ENCODE measurements around the gene TBC1D10A. TPM values are rescaled to one million over a fixed set of nuclear protein-coding genes. Genes with fewer than 3 reads are reported as not detected.

Gene TBC1D10A
- total and polyA plus RNA-seq, 2 experiments from 2014 or later = 15.7 to 39.9 TPM

GRCh38 chr22:30347255-30347892, 20.6 kb upstream of the TBC1D10A start:
- Histone ChIP-seq H3K27me3 (no peaks in the 10 kb centered on the region), H3K9me2 (replicated peaks; ENCODE audit: insufficient read depth) (no peaks in the 10 kb centered on the region), H4K20me1 (ENCODE audit: insufficient read depth, poor library complexity, severe bottlenecking) (peaks cover 29% of the 10 kb centered on the region), H3K4me1 (ENCODE audit: insufficient read depth) (peaks cover 6% of the 10 kb centered on the region), H3K36me3 (replicated peaks; ENCODE audit: insufficient read depth, low read depth) (peaks cover 4% of the 10 kb centered on the region), H3K27ac (peak overlapping the region; percentile 72), H3K4me2 (no peak overlapping the region), H2AFZ (no peak overlapping the region), H3K4me3 (no peak overlapping the region), H3K9me3 (ENCODE audit: low read depth) (no peaks in the 10 kb centered on the region), H3K79me2 (peaks cover 62% of the 10 kb centered on the region)
- no peak for DNase-seq (ENCODE audit: low spot score)
- 91% methylated on average over 5 of the region's 5 CpGs for WGBS (ENCODE audit: low lambda C conversion rate, missing lambda C conversion rate)
- TF ChIP-seq EZH2phosphoT487 (IDR thresholded peaks at IDR 0.05; ENCODE audit: low read depth, severe bottlenecking, unreplicated experiment) (no peak), EZH2 (IDR thresholded peaks at IDR 0.05; ENCODE audit: borderline replicate concordance) (no peak), CTCF (IDR thresholded peaks at IDR 0.05; ENCODE audit: poor library complexity) (no peak)

GRCh38 chr22:30344447-30345200, 17.9 kb upstream of the TBC1D10A start:
- no peak overlapping the region for H2AFZ ChIP-seq
- TF ChIP-seq CTCF (IDR thresholded peaks at IDR 0.05; ENCODE audit: poor library complexity) = no peak
- TF ChIP-seq EZH2 (IDR thresholded peaks at IDR 0.05; ENCODE audit: borderline replicate concordance) = no peak
- WGBS (ENCODE audit: low lambda C conversion rate, missing lambda C conversion rate) = 98% methylated on average over 13 of the region's 13 CpGs
- no peaks in the 10 kb centered on the region for H3K9me3 ChIP-seq (ENCODE audit: low read depth)
- H3K27ac ChIP-seq = no peak overlapping the region
- DNase-seq (ENCODE audit: low spot score) = no peak
- no peaks in the 10 kb centered on the region for H3K9me2 ChIP-seq (replicated peaks; ENCODE audit: insufficient read depth)
- peaks cover 6% of the 10 kb centered on the region for H3K4me1 ChIP-seq (ENCODE audit: insufficient read depth)
- no peak overlapping the region for H3K4me3 ChIP-seq
- H3K79me2 ChIP-seq = peaks cover 36% of the 10 kb centered on the region
- H3K4me2 ChIP-seq = no peak overlapping the region
- no peaks in the 10 kb centered on the region for H3K27me3 ChIP-seq
- peaks cover 25% of the 10 kb centered on the region for H4K20me1 ChIP-seq (ENCODE audit: insufficient read depth, poor library complexity, severe bottlenecking)
- peaks cover 4% of the 10 kb centered on the region for H3K36me3 ChIP-seq (replicated peaks; ENCODE audit: insufficient read depth, low read depth)

- Histone ChIP-seq H3K4me3 (no peak overlapping the region), H2AFZ (no peak overlapping the region), H3K36me3 (replicated peaks; ENCODE audit: insufficient read depth, low read depth) (peaks cover 4% of the 10 kb centered on the region), H3K27me3 (no peaks in the 10 kb centered on the region), H3K79me2 (peaks cover 2% of the 10 kb centered on the region), H4K20me1 (ENCODE audit: insufficient read depth, poor library complexity, severe bottlenecking) (no peaks in the 10 kb centered on the region), H3K4me1 (ENCODE audit: insufficient read depth) (no peaks in the 10 kb centered on the region), H3K9me3 (ENCODE audit: low read depth) (no peaks in the 10 kb centered on the region), H3K9me2 (replicated peaks; ENCODE audit: insufficient read depth) (no peaks in the 10 kb centered on the region), H3K4me2 (no peak overlapping the region), H3K27ac (no peak overlapping the region)
- TF ChIP-seq EZH2phosphoT487 (IDR thresholded peaks at IDR 0.05; ENCODE audit: low read depth, severe bottlenecking, unreplicated experiment) (no peak), EZH2 (IDR thresholded peaks at IDR 0.05; ENCODE audit: borderline replicate concordance) (no peak), CTCF (IDR thresholded peaks at IDR 0.05; ENCODE audit: poor library complexity) (no peak)
- no peak for DNase-seq (ENCODE audit: low spot score)
- WGBS (ENCODE audit: low lambda C conversion rate, missing lambda C conversion rate) = 88% methylated on average over 14 of the region's 16 CpGs
Measured at GRCh38 chr22:30340911-30341685, 14.4 kb upstream of the TBC1D10A start.
